Upper lobe of left lung (tissue), 4 donors: ENCODE data around the gene NR4A3.

Experiments used
- CTCF ChIP-seq, 6 experiments: fragments of 450-650 bp in 4 of 6; fragments of 200-600 bp in 2 of 6; sonication (generic) in 2 of 6; IDR thresholded peaks; one replicate each; pipeline ENCODE4 v1.5.1; 2016 to 2019; ENCODE audit warnings: antibody characterized with exemption in 6 of 6
- POLR2A ChIP-seq, 4 donors: fragments of 450-650 bp; IDR thresholded peaks; one replicate each; pipeline ENCODE4 v1.5.1; 2016 to 2017; ENCODE audit warnings: antibody characterized with exemption in 4 of 4, mild to moderate bottlenecking in 2 of 4
- POLR2AphosphoS5 ChIP-seq, 2 donors: sonication (generic); formaldehyde crosslinking; IDR thresholded peaks; one replicate each; pipeline ENCODE4 v1.5.1; 2017; ENCODE audit warnings: antibody characterized with exemption in 2 of 2

DNA sequence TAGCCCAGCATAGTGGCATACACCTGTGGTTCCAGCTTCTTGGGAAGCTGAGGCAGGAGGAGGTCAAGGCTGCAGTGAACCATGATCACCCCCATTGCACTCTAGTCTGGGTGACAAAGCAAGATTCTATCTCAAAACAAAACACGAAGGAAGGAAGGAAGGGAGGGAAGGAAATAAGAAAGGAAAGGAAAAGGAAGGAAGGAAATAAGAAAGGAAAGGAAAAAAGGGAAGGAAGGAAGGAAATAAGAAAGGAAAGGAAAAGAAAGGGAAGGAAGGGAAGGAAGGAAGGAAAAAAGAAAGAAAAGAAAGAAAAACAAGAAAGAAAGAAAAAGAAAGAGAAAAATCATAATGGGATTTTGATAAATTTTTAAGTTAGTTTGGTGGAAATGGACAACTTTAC, 81.7 kb downstream of the NR4A3 start:
- TF ChIP-seq CTCF (IDR thresholded peaks at IDR 0.05) (no peak), POLR2A (IDR thresholded peaks at IDR 0.05) (no peak), POLR2AphosphoS5 (IDR thresholded peaks at IDR 0.05) (no peak)
